Stimulated activated CD4-positive, alpha-beta T cell treated with anti-CD3 and anti-CD28 coated beads, Interleukin-1b, Interleukin-23, amount 100 ng/mL, for 4 hours (primary cell): ENCODE results near the gene DACT2.
"Not testable (repeated sequence)": the region's sequence is repeated elsewhere in the genome, so short reads cannot be mapped to it uniquely, and the experiment has no call there.

ENCODE experiments used
- DNase-seq, 2 donors: peaks; one replicate each; pipeline ENCODE4 v3.0.0-alpha.2; 2020; ENCODE audit warnings: low read depth in 2 of 2

Gene DACT2

GRCh38 chr6:168302534-168302933, 17.0 kb downstream of the DACT2 start:
- no peak for DNase-seq

- DNase-seq = no peak
Observed at GRCh38 chr6:168301648-168302398, 17.8 kb downstream of the DACT2 start.

- no peak for DNase-seq
Observed at GRCh38 chr6:168300975-168301647, 18.5 kb downstream of the DACT2 start.

- no peak for DNase-seq
Observed at GRCh38 chr6:168299541-168300511, 19.8 kb downstream of the DACT2 start.

- DNase-seq = no peak
Observed at GRCh38 chr6:168297643-168298042, 21.9 kb downstream of the DACT2 start.

- no peak for DNase-seq
Observed at GRCh38 chr6:168294901-168295300, 24.7 kb downstream of the DACT2 start.

- no peak for DNase-seq
Observed at GRCh38 chr6:168293636-168294530, 25.7 kb downstream of the DACT2 start.

GRCh38 chr6:168292826-168293225, 26.8 kb downstream of the DACT2 start:
- DNase-seq = no peak

GRCh38 chr6:168291450-168291849, 28.1 kb downstream of the DACT2 start:
- DNase-seq = no peak

- no peak for DNase-seq
Observed at GRCh38 chr6:168290095-168290494, 29.5 kb downstream of the DACT2 start.

- DNase-seq = no peak
Observed at GRCh38 chr6:168289571-168289962, 30.0 kb downstream of the DACT2 start.

GRCh38 chr6:168288781-168289570, 30.6 kb downstream of the DACT2 start:
- DNase-seq = no peak

GRCh38 chr6:168287460-168287859, 32.1 kb downstream of the DACT2 start:
- DNase-seq = not testable (repeated sequence)

GRCh38 chr6:168286771-168287446, 32.7 kb downstream of the DACT2 start:
- DNase-seq = peak; percentile 6 to 9

- DNase-seq = no peak
Observed at GRCh38 chr6:168286116-168286515, 33.5 kb downstream of the DACT2 start.

- DNase-seq = no peak
Observed at GRCh38 chr6:168285456-168285855, 34.1 kb downstream of the DACT2 start.

- DNase-seq = no peak
Observed at GRCh38 chr6:168284187-168284586, 35.4 kb downstream of the DACT2 start.

GRCh38 chr6:168283686-168284025, 35.9 kb downstream of the DACT2 start:
- no peak for DNase-seq

- DNase-seq = no peak
Observed at GRCh38 chr6:168282985-168283685, 36.4 kb downstream of the DACT2 start.
